ENCODE data around the gene TAF13.
"Not testable (repeated sequence)": the region's sequence is repeated elsewhere in the genome, so short reads cannot be mapped to it uniquely, and the experiment has no call there.

The TAF13 gene

GRCh38 chr1:109046671-109047070 is 29.1 kb downstream of the TAF13 start:
- DNase-seq (ENCODE audit: low spot score) = no peak

GRCh38 chr1:109045595-109045994 is 30.2 kb downstream of the TAF13 start:
- DNase-seq (ENCODE audit: low spot score) = no peak

- peak; percentile 97 for DNase-seq (ENCODE audit: low spot score)
Observed at GRCh38 chr1:109041621-109042468, 34.0 kb downstream of the TAF13 start, which contains the start of gene WDR47. Gene WDR47, minus strand, starts transcription at chr1:109042102. Its CDS starts 18,590 bp downstream, at chr1:109023512.

- peak; percentile 11 for DNase-seq (ENCODE audit: low spot score)
Observed at GRCh38 chr1:109040989-109041620, 34.7 kb downstream of the TAF13 start.

- DNase-seq (ENCODE audit: low spot score) = no peak
Observed at GRCh38 chr1:109040627-109040988, 35.2 kb downstream of the TAF13 start.

- no peak for DNase-seq (ENCODE audit: low spot score)
Observed at GRCh38 chr1:109034382-109034781, 41.4 kb downstream of the TAF13 start.

GRCh38 chr1:109029493-109029892 is 46.3 kb downstream of the TAF13 start:
- not testable (repeated sequence) for DNase-seq (ENCODE audit: low spot score)

GRCh38 chr1:109027841-109028240 is 48.0 kb downstream of the TAF13 start:
- DNase-seq (ENCODE audit: low spot score) = no peak

GRCh38 chr1:109025694-109026093 is 50.1 kb downstream of the TAF13 start:
- DNase-seq (ENCODE audit: low spot score) = no peak

GRCh38 chr1:109024646-109025045 is 51.2 kb downstream of the TAF13 start:
- no peak for DNase-seq (ENCODE audit: low spot score)

GRCh38 chr1:109020693-109021257 is 55.0 kb downstream of the TAF13 start:
- DNase-seq (ENCODE audit: low spot score) = no peak

- DNase-seq (ENCODE audit: low spot score) = not testable (repeated sequence)
Observed at GRCh38 chr1:109017719-109018118, 58.1 kb downstream of the TAF13 start.

- no peak for DNase-seq (ENCODE audit: low spot score)
Observed at GRCh38 chr1:109017134-109017533, 58.7 kb downstream of the TAF13 start.

All from CD4-positive, alpha-beta T cell treated with Interleukin-15 for 4 hours (primary cell).